GM18951 (cell line): ENCODE data around the gene LIN9.
A peak's percentile ranks its signal among the peaks of the same experiment; 100 is the strongest.

Source experiments
- POLR2A ChIP-seq: IDR thresholded peaks from 4 replicates; pipeline ENCODE4 v1.6.1; 2011; ENCODE audit warnings: mild to moderate bottlenecking; ENCODE audit not compliant: insufficient read length, insufficient read depth; ENCODE audit errors: extremely low read depth
- in situ Hi-C: fragments of 300-500 bp; cut with MboI; formaldehyde crosslinking; loops from one replicate; pipeline ENCODE4 v1.12.0; 2022; ENCODE audit warnings: low sequenced_read_pairs, mixed read lengths, inconsistent platforms; ENCODE audit not compliant: unreplicated experiment

The LIN9 gene

DNA sequence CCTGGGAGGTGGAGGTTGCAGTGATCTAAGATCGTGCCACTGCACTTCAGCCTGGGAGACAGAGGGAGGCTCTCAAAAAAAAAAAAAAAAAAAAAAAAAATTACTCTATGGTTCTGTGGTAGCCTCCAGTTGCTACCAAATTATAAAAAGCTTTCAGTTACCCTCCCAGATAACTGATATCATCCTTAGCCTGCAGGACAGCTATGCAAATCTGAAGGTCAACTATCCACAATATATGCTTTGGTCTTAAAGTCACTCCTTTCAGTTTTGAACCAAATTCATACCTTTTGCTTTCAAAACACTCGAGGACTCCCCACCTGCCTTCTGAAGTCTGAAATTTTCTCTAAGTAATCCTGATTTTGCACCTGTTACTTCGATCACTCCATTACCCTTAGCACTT, 82.4 kb downstream of the LIN9 start:
- TF ChIP-seq POLR2A = no peak
- in situ Hi-C loops = no loop called here

DNA sequence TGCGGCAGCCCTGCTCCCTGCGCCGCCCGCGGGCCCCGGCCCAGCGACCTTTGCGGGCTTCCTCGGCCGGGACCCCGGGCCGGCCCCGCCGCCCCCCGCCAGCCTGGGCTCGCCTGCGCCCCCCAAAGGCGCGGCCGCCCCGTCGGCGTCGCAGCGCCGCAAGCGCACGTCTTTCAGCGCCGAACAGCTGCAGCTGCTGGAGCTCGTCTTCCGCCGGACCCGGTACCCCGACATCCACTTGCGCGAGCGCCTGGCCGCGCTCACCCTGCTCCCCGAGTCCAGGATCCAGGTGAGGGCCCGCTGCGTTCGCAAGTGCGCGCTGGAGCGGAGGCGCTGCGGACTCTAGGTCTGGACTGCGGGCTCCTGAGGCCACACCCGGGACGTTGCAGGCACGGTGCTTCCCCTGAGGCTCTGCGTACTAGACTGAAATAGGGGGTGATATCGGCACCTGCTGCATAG, 85.1 kb downstream of the LIN9 start:
- in situ Hi-C loops = no loop called here
- TF ChIP-seq POLR2A = peak; percentile 32

DNA sequence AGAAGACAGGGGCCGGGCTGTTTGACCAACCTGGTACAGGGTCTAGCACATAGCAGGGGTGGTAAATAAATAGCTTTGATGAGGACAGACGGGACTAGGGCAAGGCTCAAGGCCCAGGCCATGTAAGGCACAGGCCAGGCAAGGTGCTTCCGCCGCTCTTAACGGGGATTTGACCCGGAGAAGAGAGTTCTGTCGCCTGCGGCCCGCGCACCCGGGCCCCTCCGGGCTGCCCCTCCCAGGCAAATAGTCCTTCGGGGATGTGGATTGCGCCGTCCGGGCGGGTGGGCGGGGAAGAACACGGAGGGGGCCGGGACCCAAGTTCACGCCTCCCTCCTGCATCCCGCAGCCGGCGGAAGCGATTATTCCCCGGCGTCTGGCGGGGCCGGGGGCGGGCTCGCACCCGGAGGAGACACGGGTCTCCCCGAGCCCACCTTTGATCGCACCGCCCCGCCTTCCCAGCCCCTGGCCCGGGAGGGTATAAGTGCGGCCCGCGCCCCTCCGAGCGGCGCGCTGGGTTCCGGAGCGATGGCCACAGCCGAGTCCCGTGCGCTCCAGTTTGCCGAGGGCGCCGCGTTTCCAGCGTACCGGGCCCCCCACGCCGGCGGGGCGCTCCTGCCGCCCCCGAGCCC, 85.7 kb downstream of the LIN9 start, which contains the start of gene MIXL1:
Gene MIXL1, plus strand, starts transcription at position 508 of the 629 bp plus-strand sequence. Its CDS starts 18 bp downstream, at position 526.
- TF ChIP-seq POLR2A = no peak
- in situ Hi-C loops = no loop called here

DNA sequence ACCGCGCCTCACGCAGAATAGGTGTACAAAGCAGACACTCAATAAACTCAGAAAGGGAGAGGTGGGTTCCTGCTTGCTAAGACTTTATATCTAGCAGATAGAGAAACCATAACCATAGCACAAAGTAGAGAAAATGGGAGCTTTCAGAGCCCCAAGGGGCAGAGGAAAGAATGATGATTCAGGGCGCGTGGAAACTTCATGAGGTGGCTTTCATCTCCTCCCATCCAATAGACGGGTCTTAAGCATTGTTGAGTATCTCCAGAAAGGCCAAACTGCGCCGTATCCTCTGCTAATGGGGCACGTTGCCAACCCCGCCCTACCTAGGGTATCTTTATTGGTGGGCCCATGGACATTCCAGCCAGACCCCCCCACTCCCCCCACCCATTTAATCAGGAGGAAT, 86.3 kb downstream of the LIN9 start:
- no peak for TF ChIP-seq POLR2A
- in situ Hi-C loops = no loop called here

GRCh38 chr1:226220473-226221189, 88.3 kb downstream of the LIN9 start:
- in situ Hi-C loops = no loop called here
- TF ChIP-seq POLR2A = no peak

GRCh38 chr1:226217273-226217672, 91.7 kb downstream of the LIN9 start:
- TF ChIP-seq POLR2A = no peak
- in situ Hi-C loops = no loop called here

- TF ChIP-seq POLR2A = no peak
Measured at GRCh38 chr1:226216056-226216455, 92.9 kb downstream of the LIN9 start.

DNA sequence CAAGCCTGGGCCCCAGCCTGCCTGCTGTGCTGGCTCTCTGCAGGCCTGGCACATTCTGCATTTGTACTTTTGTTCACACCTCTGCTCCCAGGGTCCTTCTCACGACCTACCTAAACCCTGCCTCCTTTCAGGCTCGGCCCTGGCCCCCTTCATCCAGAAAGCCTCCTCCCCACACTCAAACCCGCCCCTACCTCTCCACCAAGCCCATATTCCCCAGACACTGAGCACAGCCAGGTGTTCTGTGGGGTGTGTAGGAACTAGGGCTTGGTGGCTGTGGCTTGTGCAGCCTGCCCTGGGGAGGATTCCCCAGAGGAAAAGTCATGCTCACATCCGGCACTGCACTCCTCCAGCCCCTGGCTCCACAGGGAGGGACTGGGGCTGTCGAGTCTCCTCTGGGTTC, 93.7 kb downstream of the LIN9 start:
- TF ChIP-seq POLR2A = no peak
- in situ Hi-C loops = no loop called here

More at GRCh38 chr1:226216056-226216455, 92.9 kb downstream of the LIN9 start:
- in situ Hi-C loops = no loop called here

GRCh38 chr1:226212545-226212944, 96.4 kb downstream of the LIN9 start:
- TF ChIP-seq POLR2A = no peak
- in situ Hi-C loops = no loop called here

DNA sequence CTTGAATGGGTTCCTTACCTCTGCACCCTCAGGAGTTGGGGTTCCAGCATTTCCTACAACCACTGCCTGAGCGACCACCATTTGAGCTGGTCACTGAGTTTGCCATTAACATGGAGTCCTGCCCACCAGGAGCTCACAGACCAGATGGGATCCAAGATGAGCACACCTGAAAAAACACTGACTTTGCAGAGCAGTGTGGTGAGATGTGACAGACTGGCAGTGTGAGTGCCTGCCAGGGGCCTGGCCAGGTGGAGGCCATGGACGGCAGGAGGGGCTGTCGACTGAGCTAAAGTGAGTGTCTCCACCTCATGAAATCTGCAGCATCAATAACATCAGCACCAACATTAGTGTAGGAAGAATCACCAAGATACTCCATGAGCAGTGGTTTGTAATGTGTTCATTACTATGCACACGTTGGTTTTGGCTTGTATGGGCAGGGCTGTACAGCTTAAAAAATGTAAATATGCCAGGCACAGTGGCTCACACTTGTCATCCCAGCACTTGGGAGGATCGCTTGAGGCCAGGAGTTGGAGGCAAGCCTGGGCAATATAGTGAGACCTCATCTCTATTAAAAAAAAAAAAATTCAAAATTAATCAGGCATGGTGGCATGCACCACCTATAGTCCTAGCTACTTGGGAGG, 97.7 kb downstream of the LIN9 start:
- no peak for TF ChIP-seq POLR2A
- in situ Hi-C loops = no loop called here

GRCh38 chr1:226210571-226211176, 98.3 kb downstream of the LIN9 start:
- in situ Hi-C loops = no loop called here
- TF ChIP-seq POLR2A = no peak

- no peak for TF ChIP-seq POLR2A
- in situ Hi-C loops = no loop called here
Measured at GRCh38 chr1:226209307-226210059, 99.5 kb downstream of the LIN9 start.

DNA sequence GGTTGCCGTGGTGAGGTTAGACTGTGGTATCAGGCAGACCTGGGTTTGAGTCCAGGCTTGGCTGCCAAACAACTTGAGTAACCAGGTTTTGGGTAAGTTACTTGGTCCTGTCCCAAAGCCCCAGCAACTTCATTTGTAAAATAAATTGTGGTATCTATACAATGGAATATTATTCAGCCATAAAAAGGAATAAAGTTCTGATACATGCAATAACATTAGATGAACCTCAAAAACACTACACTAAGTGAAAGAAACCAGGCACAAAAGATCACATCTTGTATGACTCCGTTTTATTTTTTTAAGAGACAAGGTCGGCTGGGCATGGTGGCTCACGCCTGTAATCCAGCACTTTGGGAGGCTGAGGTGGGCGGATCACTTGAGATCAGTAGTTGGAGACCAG, 101.9 kb downstream of the LIN9 start:
- TF ChIP-seq POLR2A = no peak

More for the DNA sequence above, 101.9 kb downstream of the LIN9 start:
- in situ Hi-C loops = no loop called here
